AG09319 (cell line): Measurements from ENCODE around the gene TSC22D4.
"Not testable (repeated sequence)": the region's sequence is repeated elsewhere in the genome, so short reads cannot be mapped to it uniquely, and the experiment has no call there.

Experiments used
- DNase-seq: peaks from one replicate; pipeline ENCODE4 v3.0.0-alpha.2; 2010; ENCODE audit warnings: low read depth; ENCODE audit errors: extremely low read depth
- TF ChIP-seq, protein P1 (sequence below): IDR thresholded peaks from 2 replicates; pipeline ENCODE4 v1.5.1; 2011; ENCODE audit warnings: low read depth, mild to moderate bottlenecking, inconsistent platforms, low read length, moderate library complexity

The TSC22D4 gene

DNA sequence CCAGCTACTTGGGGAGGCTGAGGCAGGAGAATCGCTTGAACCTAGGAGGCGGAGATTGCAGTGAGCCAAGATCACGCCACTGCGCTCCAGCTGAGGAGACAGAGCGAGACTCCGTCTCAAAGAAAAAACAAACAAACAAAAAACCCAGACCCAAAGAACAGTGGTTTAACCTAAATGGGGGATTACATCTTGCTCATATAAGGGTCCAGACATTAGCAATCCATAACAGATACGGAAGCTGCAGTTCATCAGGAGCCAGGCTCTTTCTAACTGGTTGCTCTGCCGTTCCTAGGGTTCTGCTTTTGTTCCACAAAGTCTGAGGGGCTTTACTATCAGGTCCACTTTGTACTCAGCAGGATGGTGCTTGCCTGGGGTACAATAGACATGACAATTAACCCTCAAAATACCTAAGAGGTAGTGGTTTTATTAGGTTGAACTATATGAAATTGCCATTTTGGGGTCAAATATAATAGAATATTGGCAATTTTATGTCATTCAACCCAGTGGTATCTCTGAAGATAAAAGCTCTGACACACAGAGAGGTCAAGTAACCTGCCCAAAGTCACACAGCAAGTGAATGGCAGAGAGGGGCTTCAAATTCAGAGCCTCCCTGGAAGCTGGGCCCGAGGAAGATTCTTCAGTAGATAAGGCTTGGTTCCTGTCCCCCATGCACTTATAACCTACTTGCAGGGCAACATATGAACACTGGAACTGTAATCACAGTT lies 26.0 kb upstream of the TSC22D4 start:
- DNase-seq: no peak
- TF ChIP-seq, protein P1, sequence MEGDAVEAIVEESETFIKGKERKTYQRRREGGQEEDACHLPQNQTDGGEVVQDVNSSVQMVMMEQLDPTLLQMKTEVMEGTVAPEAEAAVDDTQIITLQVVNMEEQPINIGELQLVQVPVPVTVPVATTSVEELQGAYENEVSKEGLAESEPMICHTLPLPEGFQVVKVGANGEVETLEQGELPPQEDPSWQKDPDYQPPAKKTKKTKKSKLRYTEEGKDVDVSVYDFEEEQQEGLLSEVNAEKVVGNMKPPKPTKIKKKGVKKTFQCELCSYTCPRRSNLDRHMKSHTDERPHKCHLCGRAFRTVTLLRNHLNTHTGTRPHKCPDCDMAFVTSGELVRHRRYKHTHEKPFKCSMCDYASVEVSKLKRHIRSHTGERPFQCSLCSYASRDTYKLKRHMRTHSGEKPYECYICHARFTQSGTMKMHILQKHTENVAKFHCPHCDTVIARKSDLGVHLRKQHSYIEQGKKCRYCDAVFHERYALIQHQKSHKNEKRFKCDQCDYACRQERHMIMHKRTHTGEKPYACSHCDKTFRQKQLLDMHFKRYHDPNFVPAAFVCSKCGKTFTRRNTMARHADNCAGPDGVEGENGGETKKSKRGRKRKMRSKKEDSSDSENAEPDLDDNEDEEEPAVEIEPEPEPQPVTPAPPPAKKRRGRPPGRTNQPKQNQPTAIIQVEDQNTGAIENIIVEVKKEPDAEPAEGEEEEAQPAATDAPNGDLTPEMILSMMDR: no peak

DNA sequence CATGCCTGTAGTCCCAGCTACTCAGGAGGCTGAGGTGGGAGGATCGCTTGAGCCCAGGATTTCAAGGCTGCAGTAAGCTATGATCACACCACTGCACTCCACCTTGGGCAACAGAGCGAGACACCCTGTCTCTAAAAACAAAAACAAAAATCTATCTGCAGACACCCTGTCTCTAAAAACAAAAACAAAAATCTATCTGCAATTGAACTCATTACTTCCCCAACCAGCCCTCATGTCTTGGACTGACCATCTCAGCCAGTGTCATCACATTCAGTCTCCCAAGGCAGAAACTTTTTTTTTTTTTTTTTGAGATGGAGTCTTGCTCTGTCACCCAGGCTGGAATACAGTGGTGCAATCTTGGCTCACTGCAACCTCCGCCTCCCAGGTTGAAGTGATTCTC lies 25.0 kb upstream of the TSC22D4 start:
- DNase-seq: not testable (repeated sequence)

DNA sequence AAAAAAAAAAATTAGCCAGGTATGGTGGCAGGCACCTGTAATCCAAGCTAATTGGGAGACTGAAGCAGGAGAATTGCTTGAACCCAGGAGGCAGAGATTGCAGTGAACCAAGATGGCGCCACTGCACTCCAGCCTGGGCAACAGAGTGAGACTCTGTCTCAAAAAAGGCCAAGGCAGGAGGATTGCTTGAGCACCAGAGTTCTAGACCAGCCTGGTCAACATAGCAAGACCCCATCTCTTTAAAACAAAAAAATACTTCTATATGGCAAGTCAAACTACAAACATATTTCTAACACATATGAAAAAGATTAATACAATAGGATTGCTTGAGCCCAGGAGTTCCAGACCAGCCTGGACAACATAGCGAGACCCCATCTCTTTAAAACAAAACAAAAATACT lies 21.7 kb upstream of the TSC22D4 start:
- DNase-seq: not testable (repeated sequence)

DNA sequence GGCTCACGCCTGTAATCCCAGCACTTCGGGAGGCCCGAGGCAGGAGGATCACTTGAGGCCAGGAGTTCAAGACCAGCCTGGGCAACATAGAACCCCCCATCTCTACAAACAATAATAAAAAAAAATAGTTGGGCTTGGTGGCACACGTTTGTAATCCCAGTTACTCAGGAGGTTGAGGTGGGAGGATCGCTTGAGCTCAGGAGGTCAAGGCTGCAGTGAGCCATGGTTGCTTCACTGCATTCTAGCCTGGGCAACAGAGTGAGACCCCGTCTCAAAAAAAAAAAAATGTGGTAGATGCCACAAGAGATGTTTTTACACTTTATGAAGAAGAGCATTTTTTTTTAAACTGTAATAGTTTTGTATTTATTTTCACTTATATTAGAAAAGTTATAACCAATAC lies 17.5 kb upstream of the TSC22D4 start:
- no peak for DNase-seq
- TF ChIP-seq, protein P1: no peak

DNA sequence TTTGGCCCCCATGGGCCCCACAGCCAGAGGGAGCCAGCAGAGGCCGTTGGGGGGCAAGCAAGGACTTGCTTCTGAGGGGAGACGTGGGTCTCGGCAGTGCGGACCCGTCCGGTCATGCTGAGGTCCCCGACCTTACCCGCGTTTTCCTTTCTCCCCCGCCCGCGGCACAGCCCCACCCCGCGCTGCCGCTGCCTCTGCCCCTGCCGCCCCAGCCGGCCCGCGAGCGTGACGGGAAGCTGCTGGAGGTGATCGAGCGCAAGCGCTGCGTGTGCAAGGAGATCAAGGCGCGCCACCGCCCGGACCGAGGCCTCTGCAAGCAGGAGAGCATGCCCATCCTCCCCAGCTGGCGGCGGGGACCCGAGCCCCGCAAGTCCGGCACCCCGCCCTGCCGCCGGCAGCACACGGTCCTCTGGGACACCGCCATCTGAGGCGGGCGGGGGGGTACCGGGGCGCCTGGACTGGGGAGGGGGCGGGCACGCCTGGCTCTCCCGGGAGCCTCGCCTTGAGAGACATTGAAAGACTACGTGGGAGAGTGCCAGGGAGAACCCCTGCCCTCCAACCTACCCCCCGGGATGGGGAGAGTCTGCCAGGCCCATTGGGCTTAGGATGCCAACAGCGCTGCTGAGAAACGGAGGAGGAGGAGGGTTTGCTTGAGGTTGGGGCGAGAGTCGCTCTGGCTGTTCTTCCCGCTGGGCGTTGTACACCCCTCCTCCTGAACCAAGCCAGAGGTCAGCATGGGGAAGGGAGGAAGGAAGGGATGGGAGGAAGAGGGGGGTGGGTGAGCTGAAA lies 14.7 kb upstream of the TSC22D4 start:
- no peak for DNase-seq
- TF ChIP-seq, protein P1: no peak

DNA sequence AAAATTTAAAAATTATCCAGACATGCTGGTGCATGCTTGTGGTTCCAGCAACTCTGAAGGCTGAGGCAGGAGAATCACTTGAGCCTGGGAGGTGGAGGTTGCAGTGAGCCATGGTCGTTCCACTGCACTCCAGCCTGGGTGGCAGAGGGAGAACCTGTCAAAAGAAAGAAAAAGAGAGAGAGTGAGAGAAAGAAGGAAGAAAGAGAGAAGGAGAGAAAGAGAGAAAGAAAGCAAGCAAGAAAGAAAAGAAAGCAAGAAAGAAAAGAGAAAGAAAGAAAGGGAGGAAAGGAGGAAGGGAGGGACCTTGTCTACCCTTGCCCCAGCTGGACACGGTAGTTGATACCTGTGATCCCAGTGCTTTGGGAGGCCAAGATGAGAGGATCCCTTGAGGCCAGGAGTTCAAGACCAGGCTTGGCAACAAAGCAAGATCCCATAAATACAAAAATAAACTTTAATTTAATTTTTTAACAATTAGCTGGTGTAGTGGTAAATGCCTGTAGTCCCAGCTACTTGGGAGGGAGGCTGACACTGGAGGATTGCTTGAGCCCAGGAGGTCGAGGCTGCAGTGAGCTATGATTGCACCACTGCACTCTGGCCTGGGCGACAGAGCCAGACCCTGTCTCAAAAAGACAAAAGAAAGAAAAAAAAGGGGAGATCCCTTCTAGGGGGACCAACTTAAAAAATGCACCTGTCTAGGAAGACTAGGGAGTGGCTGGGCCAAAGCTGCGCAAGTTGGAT lies 13.9 kb upstream of the TSC22D4 start:
- DNase-seq: no peak
- TF ChIP-seq, protein P1: no peak

DNA sequence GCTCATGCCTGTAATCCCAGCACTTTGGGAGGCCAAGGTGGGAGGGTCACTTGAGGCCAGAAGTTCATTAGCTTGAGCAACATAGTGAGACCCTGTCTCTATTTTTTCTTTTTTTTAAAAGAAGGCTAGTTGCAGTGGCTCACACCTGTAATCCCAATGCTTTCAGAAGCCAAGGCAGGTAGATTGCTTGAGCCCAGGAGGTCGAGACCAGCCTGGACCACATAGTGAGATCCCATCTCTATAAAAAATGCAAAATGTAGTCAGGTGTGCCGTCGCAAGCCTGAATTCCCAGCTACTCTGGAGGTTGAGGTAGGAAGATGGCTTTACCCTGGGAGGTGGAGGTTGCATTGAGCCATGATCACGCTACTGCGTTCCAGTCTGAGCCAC lies 12.2 kb upstream of the TSC22D4 start:
- no peak for DNase-seq
- TF ChIP-seq, protein P1: no peak
